Lower leg skin (tissue), 3 donors: ENCODE measurements around the gene DENND1A.

Experiments used
- POLR2A ChIP-seq, 2 donors: fragments of 450-650 bp; IDR thresholded peaks; one replicate each; pipeline ENCODE4 v1.6.1; 2016 to 2017; ENCODE audit warnings: antibody characterized with exemption in 2 of 2, mild to moderate bottlenecking in 1 of 2, moderate library complexity in 1 of 2
- TF ChIP-seq, protein P1 (sequence below), 3 donors: fragments of 450-650 bp; IDR thresholded peaks; one replicate each; pipeline ENCODE4 v1.5.1; 2016; ENCODE audit warnings: antibody characterized with exemption in 3 of 3, mild to moderate bottlenecking in 3 of 3, moderate library complexity in 2 of 3

DNA sequence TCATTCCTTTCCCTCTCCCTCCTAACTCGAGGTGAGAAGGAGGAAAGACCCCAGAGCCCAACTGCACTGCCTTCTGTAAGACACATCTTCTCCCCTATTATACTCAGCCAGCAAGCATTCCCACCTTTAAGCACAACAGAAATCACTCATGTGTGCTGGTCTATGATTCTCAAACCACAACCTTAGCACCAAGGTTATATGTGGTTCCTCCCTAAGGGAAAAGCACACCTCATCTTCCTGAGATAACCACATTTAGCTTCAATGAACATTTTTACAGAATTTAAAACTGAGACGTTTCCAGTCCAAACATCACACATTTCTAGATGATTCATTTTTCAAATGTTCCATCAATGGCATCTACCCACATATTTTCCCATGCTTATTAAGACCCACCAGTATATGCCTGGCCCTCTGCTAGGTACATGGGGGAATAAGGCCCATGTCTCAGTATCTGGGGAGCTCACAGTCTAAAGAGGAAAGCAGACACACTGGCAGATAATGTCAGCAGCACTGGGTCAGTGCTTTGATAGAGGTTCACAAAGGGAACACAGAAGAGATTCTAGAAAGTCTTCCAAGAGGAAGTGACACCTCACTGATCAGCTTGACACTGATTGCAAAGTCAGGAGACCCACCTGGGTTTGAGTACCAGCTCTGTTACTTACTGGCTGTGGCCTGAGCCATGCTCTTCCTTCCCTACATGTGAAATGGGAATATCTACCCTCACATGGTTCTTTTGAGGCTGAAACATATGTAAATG, 245.4 kb downstream of the DENND1A start:
- TF ChIP-seq, protein P1, sequence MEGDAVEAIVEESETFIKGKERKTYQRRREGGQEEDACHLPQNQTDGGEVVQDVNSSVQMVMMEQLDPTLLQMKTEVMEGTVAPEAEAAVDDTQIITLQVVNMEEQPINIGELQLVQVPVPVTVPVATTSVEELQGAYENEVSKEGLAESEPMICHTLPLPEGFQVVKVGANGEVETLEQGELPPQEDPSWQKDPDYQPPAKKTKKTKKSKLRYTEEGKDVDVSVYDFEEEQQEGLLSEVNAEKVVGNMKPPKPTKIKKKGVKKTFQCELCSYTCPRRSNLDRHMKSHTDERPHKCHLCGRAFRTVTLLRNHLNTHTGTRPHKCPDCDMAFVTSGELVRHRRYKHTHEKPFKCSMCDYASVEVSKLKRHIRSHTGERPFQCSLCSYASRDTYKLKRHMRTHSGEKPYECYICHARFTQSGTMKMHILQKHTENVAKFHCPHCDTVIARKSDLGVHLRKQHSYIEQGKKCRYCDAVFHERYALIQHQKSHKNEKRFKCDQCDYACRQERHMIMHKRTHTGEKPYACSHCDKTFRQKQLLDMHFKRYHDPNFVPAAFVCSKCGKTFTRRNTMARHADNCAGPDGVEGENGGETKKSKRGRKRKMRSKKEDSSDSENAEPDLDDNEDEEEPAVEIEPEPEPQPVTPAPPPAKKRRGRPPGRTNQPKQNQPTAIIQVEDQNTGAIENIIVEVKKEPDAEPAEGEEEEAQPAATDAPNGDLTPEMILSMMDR (IDR thresholded peaks at IDR 0.05), result no peak
- TF ChIP-seq POLR2A (IDR thresholded peaks at IDR 0.05), result no peak
